ENCODE measurements around the gene SHB.

DNA sequence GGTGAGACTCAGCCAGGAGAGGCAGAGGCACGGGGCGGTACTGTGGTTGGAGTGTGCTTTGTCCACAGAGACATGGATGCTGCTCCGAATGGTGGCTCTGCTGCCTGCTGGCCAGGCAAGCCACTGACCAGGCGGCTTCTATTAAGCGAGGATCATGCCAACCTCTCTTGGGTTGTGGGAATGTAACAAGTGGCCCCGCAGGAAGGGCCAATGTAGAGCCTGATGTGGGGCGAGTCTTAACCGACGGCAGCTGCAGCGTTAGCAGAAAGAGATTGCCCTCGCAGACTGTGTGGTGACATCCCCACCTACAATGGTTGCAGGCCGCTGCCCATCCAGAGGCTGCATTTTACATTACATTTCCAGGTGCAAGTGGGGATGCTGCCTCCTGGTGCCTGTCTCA is 118.5 kb downstream of the SHB start:
- TF ChIP-seq, protein P1, sequence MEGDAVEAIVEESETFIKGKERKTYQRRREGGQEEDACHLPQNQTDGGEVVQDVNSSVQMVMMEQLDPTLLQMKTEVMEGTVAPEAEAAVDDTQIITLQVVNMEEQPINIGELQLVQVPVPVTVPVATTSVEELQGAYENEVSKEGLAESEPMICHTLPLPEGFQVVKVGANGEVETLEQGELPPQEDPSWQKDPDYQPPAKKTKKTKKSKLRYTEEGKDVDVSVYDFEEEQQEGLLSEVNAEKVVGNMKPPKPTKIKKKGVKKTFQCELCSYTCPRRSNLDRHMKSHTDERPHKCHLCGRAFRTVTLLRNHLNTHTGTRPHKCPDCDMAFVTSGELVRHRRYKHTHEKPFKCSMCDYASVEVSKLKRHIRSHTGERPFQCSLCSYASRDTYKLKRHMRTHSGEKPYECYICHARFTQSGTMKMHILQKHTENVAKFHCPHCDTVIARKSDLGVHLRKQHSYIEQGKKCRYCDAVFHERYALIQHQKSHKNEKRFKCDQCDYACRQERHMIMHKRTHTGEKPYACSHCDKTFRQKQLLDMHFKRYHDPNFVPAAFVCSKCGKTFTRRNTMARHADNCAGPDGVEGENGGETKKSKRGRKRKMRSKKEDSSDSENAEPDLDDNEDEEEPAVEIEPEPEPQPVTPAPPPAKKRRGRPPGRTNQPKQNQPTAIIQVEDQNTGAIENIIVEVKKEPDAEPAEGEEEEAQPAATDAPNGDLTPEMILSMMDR (IDR thresholded peaks at IDR 0.05), result no peak
- TF ChIP-seq POLR2A (IDR thresholded peaks at IDR 0.05), result no peak
- no peak for TF ChIP-seq POLR2AphosphoS5 (IDR thresholded peaks at IDR 0.05)

Data from prostate gland (tissue), 2 donors.